ENCODE measurements around the gene TPM4.

TPM4 gene

DNA sequence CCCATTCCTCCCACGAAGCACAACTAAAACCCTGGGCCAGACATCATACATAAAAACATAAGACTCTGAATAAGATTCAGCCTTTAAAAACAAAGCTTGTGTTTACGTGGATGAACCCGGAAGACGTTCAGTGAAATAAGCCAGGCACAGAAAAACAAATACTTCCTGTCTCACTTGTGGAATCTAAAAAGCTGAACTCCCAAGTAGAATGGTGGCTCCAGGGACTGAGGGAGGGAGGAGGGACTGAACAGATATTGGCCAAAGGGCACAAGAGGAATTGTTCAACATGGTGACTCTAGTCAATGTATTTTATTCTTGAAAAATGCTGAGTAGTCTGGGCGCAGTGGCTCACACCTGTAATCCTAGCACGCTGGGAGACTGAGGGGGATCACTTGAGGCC is 35.7 kb upstream of the TPM4 start:
- Histone ChIP-seq H3K27ac (peak overlapping the region in 7 of 11 experiments; percentile 11 to 57 (median 35); a peak in 9 of 22 replicates), H3K9ac (no peak overlapping the region), H3K36me3 (no peaks in the 10 kb centered on the region), H3K4me3 (no peak overlapping the region), H4K20me1 (no peaks in the 10 kb centered on the region), H3K27me3 (no peaks in the 10 kb centered on the region), H3K4me1 (peaks cover 0 to 18% (median 7%) of the 10 kb centered on the region in 10 experiments; a peak in 11 of 20 replicates), H3K9me3 (replicated peaks in 1 of 11) (no peaks in the 10 kb centered on the region), H3K4me2 (no peak overlapping the region; a peak in 1 of 22 replicates)
- no peak for TF ChIP-seq Cebpa-rat (IDR thresholded peaks at IDR 0.05)

DNA sequence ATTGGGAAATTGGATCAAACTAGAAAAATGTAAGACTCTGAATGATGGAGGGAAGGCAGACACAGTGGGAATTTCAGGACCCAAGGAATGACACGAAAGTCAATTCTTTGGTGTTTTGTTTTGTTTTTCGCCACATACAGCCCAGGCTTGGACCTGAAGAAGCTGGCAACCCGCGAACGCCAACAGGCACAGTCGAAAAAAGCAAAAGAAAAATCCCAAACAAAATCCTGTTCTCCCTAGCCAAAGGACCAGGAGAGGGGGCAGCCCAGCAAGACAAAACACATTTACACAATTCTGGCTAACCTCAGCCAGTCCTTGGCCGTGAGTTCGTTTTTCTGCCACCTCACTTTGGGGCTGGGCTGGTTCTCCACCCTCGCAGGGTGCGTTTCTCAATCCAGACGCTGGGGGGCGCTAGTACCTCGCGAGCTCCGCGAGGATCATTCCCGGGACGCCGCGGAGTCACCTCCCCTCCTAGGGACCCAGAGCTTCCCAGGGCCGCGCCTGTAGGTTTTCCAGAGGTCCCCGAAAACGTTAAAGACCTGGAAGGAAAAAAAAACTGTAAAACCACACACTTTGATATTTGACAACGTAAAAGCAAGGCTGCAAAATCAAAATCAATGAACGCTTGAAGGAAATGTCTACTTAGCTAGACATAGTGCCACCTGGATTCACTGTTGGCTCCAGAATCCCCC is 34.9 kb upstream of the TPM4 start:
- peak overlapping the region; percentile 14 to 79 (median 42); a peak in 21 of 22 replicates for H3K4me2 ChIP-seq
- H3K27ac ChIP-seq: no peak overlapping the region
- H3K4me1 ChIP-seq: peaks cover 0 to 18% (median 7%) of the 10 kb centered on the region in 10 experiments; a peak in 11 of 20 replicates
- no peaks in the 10 kb centered on the region for H4K20me1 ChIP-seq
- H3K9me3 ChIP-seq (replicated peaks in 1 of 11): no peaks in the 10 kb centered on the region
- H3K27me3 ChIP-seq: no peaks in the 10 kb centered on the region
- no peak for TF ChIP-seq Cebpa-rat (IDR thresholded peaks at IDR 0.05)
- no peaks in the 10 kb centered on the region for H3K36me3 ChIP-seq
- H3K4me3 ChIP-seq: no peak overlapping the region; a peak in 1 of 20 replicates
- H3K9ac ChIP-seq: peak overlapping the region in 2 of 11 experiments; percentile 18 to 39; a peak in 2 of 22 replicates

DNA sequence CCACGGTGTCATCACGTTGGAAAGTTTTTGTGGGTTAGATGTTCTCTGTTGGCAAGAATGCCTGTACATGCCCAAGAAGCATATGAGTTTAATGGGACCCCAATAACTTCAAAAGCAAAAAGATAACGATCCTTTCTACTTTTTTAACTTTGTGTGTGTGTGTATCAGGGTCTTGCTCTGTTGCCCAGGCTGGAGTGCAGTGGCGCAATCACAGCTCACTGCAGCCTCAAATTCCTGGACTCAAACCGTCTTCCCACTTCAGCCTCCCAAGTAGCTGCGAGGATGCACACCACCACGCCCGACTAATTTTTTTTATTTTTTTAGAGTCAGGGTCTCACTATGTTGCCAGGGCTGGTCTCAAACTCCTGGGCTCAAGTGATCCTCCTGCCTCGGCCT is 34.3 kb upstream of the TPM4 start:
- no peaks in the 10 kb centered on the region for H3K27me3 ChIP-seq
- peaks cover 0 to 18% (median 7%) of the 10 kb centered on the region in 10 experiments; a peak in 11 of 20 replicates for H3K4me1 ChIP-seq
- TF ChIP-seq Cebpa-rat (IDR thresholded peaks at IDR 0.05): no peak
- H3K4me3 ChIP-seq: no peak overlapping the region; a peak in 1 of 20 replicates
- H3K9ac ChIP-seq: peak overlapping the region in 1 of 11 experiments; percentile 39; a peak in 2 of 22 replicates
- no peaks in the 10 kb centered on the region for H3K36me3 ChIP-seq
- peak overlapping the region; percentile 14 to 79 (median 42); a peak in 17 of 22 replicates for H3K4me2 ChIP-seq
- H3K9me3 ChIP-seq (replicated peaks in 1 of 11): no peaks in the 10 kb centered on the region
- H4K20me1 ChIP-seq: no peaks in the 10 kb centered on the region
- no peak overlapping the region for H3K27ac ChIP-seq

DNA sequence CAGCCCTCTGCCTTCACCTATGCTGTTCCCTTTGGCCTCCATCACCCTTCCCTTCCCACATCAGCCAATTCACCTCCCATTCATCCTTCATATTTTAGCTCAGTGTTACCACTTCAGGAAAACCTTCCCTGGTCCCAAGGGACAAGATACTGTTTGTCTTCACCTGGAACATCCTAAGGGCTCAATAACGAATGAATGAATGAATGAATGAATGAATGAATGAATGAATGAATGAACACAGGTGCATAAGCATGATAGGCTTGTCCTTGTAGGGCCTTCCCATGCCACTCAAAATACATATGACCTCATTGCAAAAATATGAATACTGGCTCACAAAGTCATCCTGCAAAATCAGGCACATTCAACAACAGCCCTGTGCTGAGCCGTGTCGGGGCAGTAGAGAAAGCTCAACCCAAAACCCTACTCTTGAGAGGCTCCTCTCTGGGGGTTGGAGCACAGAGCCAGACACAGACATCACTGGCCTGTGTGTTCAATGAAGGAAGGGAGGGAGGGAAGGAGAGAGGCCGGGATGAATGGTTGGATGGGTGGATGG is 33.7 kb upstream of the TPM4 start:
- H3K9me3 ChIP-seq (replicated peaks in 1 of 11): no peaks in the 10 kb centered on the region
- no peak for TF ChIP-seq Cebpa-rat (IDR thresholded peaks at IDR 0.05)
- no peaks in the 10 kb centered on the region for H3K36me3 ChIP-seq
- H3K27ac ChIP-seq: no peak overlapping the region
- no peak overlapping the region for H3K4me2 ChIP-seq
- H3K9ac ChIP-seq: no peak overlapping the region
- H3K4me1 ChIP-seq: peaks cover 0 to 18% (median 7%) of the 10 kb centered on the region in 10 experiments; a peak in 11 of 20 replicates
- no peaks in the 10 kb centered on the region for H4K20me1 ChIP-seq
- no peak overlapping the region for H3K4me3 ChIP-seq
- H3K27me3 ChIP-seq: no peaks in the 10 kb centered on the region

DNA sequence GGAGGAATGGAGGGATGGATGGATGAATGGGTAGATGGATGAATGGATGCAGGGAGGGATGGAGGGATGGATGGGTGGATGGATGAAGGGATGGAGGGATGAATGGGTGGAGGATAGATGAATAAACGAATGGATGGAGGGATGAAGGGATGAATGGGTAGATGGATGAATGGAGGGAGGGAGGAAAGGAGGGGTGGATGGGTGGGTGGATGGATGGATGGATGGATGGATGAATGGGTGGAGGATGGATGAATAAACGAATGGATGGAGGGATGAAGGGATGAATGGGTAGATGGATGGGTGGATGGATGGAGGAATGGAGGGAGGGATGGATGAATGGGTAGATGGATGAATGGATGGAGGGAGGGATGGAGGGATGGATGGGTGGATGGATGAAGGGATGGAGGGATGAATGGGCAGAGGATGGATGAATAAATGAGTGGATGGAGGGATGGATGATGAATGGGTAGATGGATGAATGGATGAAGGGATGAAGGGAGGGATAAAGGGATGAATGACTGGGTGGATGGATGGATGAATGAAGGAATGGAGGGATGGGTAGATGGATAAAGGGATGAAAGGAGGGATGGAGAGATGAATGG is 33.0 kb upstream of the TPM4 start:
- no peaks in the 10 kb centered on the region for H4K20me1 ChIP-seq
- H3K9ac ChIP-seq: no peak overlapping the region
- no peaks in the 10 kb centered on the region for H3K9me3 ChIP-seq (replicated peaks in 1 of 11)
- no peak overlapping the region for H3K4me2 ChIP-seq
- no peak for TF ChIP-seq Cebpa-rat (IDR thresholded peaks at IDR 0.05)
- H3K36me3 ChIP-seq: no peaks in the 10 kb centered on the region
- H3K27me3 ChIP-seq: no peaks in the 10 kb centered on the region
- H3K27ac ChIP-seq: no peak overlapping the region
- H3K4me3 ChIP-seq: no peak overlapping the region
- peaks cover 0 to 18% (median 7%) of the 10 kb centered on the region in 10 experiments; a peak in 11 of 20 replicates for H3K4me1 ChIP-seq

DNA sequence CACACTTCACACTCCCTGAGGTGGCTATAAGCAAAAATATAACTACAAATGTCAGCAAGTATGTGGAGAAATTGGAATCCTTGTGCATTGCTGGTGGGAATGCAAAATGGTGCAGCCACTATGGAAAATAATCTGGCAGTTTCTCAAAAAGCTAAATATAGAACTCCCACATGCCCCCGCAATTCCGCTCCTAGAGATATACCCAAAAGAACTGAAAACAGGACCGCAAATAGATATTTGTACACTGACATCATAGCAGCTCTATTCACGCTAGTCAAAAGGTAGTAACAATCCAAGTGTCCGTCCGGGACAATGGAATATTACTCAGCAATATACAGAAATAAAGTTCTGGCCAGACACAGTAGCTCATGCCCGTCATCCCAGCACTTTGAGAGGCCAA is 31.5 kb upstream of the TPM4 start:
- Histone ChIP-seq H3K4me3 (no peak overlapping the region), H3K4me1 (peaks cover 0 to 18% (median 7%) of the 10 kb centered on the region in 10 experiments; a peak in 11 of 20 replicates), H3K4me2 (no peak overlapping the region), H3K9ac (no peak overlapping the region), H3K9me3 (replicated peaks in 1 of 11) (no peaks in the 10 kb centered on the region), H3K27ac (no peak overlapping the region), H4K20me1 (no peaks in the 10 kb centered on the region), H3K27me3 (no peaks in the 10 kb centered on the region), H3K36me3 (no peaks in the 10 kb centered on the region)
- no peak for TF ChIP-seq Cebpa-rat (IDR thresholded peaks at IDR 0.05)

DNA sequence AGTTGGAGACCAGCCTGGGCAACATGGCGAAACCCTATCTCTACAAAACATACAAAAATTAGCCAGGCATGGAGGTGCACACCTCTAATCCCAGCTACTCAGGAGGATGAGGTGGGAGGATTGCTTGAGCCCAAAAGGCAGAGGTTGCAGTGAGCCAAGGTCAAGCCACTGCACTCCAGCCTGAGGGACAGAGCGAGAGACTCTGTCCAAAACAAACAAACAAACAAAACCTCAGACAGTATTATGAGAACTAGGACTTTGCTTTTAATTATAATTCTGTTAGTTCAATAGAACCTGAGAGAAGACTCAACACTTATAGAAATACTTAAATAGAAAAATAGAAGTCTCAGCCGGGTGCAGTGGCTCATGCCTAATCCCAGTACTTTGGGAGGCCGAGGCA is 31.1 kb upstream of the TPM4 start:
- H3K9me3 ChIP-seq (replicated peaks in 1 of 11): no peaks in the 10 kb centered on the region
- H3K4me2 ChIP-seq: no peak overlapping the region
- H3K27me3 ChIP-seq: no peaks in the 10 kb centered on the region
- H3K36me3 ChIP-seq: no peaks in the 10 kb centered on the region
- no peak overlapping the region for H3K9ac ChIP-seq
- no peak overlapping the region for H3K27ac ChIP-seq
- no peaks in the 10 kb centered on the region for H4K20me1 ChIP-seq
- no peak overlapping the region for H3K4me3 ChIP-seq
- no peak for TF ChIP-seq Cebpa-rat (IDR thresholded peaks at IDR 0.05)
- H3K4me1 ChIP-seq: peaks cover 0 to 18% (median 8%) of the 10 kb centered on the region in 10 experiments; a peak in 16 of 20 replicates

DNA sequence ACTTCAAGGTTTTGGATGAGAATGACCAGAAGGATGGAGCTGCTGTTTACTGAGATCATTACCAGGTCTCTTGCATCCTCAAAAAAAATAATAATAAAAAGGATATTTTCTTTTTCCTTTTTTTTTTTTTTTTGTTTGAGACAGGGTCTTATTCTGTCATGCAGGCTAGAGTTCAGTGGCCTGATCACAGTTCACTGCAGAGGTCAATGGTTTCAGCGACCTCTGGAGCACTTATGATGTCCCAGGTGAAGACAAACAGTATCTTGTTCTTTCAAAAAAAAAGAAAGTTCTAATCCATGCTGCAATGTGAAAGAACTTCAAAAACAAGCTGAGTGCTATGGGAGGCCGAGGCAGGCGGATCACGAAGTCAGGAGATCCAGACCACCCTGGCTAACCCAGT is 30.4 kb upstream of the TPM4 start:
- no peak overlapping the region for H3K27ac ChIP-seq
- TF ChIP-seq Cebpa-rat (IDR thresholded peaks at IDR 0.05): no peak

DNA sequence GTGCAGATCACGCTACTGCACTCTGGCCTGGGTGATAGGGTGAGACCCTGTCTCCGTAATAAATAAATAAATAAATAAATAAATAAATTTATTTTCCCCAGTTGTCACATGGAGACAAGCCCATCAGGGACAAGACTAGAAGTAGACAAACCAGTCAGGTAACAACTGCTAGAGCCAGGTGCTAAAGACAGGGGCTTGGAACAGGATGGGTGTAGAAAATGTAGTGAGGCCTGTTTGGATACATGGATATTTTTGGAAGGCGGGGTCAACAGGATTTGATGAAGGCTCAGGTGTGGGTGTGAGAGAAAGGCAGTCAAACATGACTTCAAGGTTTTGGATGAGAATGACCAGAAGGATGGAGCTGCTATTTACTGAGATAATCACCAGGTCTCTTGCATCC is 27.7 kb upstream of the TPM4 start:
- TF ChIP-seq Cebpa-rat (IDR thresholded peaks at IDR 0.05): no peak
- H3K4me3 ChIP-seq: no peak overlapping the region
- no peaks in the 10 kb centered on the region for H3K27me3 ChIP-seq
- H3K4me1 ChIP-seq: peaks cover 0 to 10% (median 7%) of the 10 kb centered on the region in 10 experiments; a peak in 16 of 20 replicates
- no peak overlapping the region for H3K27ac ChIP-seq
- H3K9me3 ChIP-seq (replicated peaks in 1 of 11): peaks cover 0 to 9% (median 0%) of the 10 kb centered on the region in 11 experiments; a peak in 2 of 22 replicates
- H3K9ac ChIP-seq: no peak overlapping the region
- H3K36me3 ChIP-seq: no peaks in the 10 kb centered on the region
- no peaks in the 10 kb centered on the region for H4K20me1 ChIP-seq
- H3K4me2 ChIP-seq: no peak overlapping the region

More for the DNA sequence above, 30.4 kb upstream of the TPM4 start:
- Histone ChIP-seq H3K4me3 (no peak overlapping the region), H3K9me3 (replicated peaks in 1 of 11) (no peaks in the 10 kb centered on the region), H3K4me1 (peaks cover 0 to 17% (median 11%) of the 10 kb centered on the region in 10 experiments; a peak in 18 of 20 replicates), H3K9ac (no peak overlapping the region), H3K36me3 (no peaks in the 10 kb centered on the region), H3K4me2 (no peak overlapping the region), H4K20me1 (no peaks in the 10 kb centered on the region), H3K27me3 (no peaks in the 10 kb centered on the region)
